ENCODE results near the gene TIMM44. TPM values are rescaled to one million over a fixed set of nuclear protein-coding genes. Genes with fewer than 3 reads are reported as not detected.

TIMM44 gene
- total RNA-seq, 2 experiments from 2014 or later = 86.0 to 116 TPM

DNA sequence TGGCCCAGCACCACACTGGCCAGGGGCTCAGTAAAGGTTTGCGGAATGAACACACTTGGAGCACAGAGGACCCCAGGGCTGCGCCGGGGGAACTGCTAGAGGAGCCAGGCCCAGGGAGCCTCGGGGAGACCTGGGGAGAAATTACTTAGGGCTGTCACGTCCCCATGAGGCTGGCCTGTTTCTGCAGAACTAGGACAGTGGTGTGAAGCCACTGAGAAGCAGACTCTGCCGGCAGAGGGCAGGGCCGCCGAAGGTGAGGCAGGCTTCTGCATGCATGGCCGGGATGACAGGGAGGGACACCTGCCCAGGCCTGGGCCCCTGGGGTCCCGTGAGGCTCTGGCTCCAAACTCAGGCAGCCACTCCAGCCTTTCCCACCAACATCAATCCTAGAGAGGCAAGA lies 35.5 kb upstream of the TIMM44 start:
- no peak for DNase-seq (ENCODE audit: low spot score)
- Histone ChIP-seq H3K79me2 (ENCODE audit: insufficient read depth, low read depth, low read length) (no peaks in the 10 kb centered on the region), H2AFZ (ENCODE audit: low read length) (no peak overlapping the region), H3K36me3 (ENCODE audit: insufficient read depth, low read length) (peaks cover 91% of the 10 kb centered on the region), H3K4me2 (ENCODE audit: low read length) (no peak overlapping the region), H3K4me3 (ENCODE audit: low read depth, low read length, poor library complexity, severe bottlenecking) (no peak overlapping the region), H3K9me3 (ENCODE audit: low read length) (no peaks in the 10 kb centered on the region), H4K20me1 (ENCODE audit: insufficient read depth, low read length) (0 out of 2 replicates have a peak, but pooled peaks cover 4% of the 10 kb centered on the region), H3K4me1 (ENCODE audit: insufficient read depth, low read length, poor library complexity, severe bottlenecking) (no peaks in the 10 kb centered on the region), H3K9me2 (ENCODE audit: insufficient read depth, low read length) (no peaks in the 10 kb centered on the region), H3K27ac (ENCODE audit: low read depth, low read length, poor library complexity, severe bottlenecking) (no peak overlapping the region)
- CTCF ChIA-PET (ENCODE audit: unreplicated experiment) = no interaction called here
- BruUV-seq (replicated peaks) = no TSS peak
- intact Hi-C loops (cut with micrococcal nuclease; ENCODE audit: unreplicated experiment) = no loop called here
- TF ChIP-seq, protein P1, sequence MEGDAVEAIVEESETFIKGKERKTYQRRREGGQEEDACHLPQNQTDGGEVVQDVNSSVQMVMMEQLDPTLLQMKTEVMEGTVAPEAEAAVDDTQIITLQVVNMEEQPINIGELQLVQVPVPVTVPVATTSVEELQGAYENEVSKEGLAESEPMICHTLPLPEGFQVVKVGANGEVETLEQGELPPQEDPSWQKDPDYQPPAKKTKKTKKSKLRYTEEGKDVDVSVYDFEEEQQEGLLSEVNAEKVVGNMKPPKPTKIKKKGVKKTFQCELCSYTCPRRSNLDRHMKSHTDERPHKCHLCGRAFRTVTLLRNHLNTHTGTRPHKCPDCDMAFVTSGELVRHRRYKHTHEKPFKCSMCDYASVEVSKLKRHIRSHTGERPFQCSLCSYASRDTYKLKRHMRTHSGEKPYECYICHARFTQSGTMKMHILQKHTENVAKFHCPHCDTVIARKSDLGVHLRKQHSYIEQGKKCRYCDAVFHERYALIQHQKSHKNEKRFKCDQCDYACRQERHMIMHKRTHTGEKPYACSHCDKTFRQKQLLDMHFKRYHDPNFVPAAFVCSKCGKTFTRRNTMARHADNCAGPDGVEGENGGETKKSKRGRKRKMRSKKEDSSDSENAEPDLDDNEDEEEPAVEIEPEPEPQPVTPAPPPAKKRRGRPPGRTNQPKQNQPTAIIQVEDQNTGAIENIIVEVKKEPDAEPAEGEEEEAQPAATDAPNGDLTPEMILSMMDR (conservative IDR thresholded peaks at IDR 0.05; ENCODE audit: low read length) = no peak
- no peak for TF ChIP-seq EZH2phosphoT487 (IDR thresholded peaks at IDR 0.05; ENCODE audit: borderline replicate concordance, low read depth, low read length)
- POLR2A ChIA-PET = no interaction called here

DNA sequence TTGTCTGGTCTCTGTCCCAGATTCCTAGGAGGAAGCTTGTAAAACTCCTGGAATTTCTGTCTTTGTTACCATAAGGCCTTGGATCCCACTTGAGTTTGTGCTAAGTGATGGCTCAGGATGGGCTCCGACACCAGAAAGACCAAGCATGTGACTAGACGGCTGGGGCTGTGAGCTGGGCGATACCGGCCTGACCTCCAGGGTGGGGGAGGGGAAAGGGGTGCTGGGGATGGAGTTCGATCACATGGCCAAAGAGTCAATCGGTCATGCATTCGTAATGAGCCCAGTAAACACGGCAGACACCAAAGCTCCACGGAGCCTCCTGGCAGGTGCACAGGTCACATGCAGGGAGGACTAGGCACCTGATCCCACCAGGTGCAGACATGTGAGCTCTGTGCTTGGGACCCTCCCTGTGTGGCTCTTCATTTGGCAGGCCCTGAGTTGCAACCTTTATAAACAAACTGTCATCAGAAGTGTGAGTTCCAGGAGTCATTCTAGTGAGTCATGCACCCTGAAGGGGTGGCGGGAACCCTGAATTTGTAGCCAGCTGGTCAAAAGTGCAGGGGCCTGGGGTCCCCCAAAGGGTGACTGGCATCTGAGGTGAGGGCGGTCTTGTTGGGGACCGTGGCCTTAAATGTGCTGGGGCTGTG lies 34.8 kb upstream of the TIMM44 start:
- Histone ChIP-seq H3K79me2 (ENCODE audit: insufficient read depth, low read depth, low read length) (no peaks in the 10 kb centered on the region), H3K9me3 (ENCODE audit: low read length) (no peaks in the 10 kb centered on the region), H3K36me3 (ENCODE audit: insufficient read depth, low read length) (peaks cover 91% of the 10 kb centered on the region), H4K20me1 (ENCODE audit: insufficient read depth, low read length) (no peaks in the 10 kb centered on the region), H3K9me2 (ENCODE audit: insufficient read depth, low read length) (no peaks in the 10 kb centered on the region), H3K4me3 (ENCODE audit: low read depth, low read length, poor library complexity, severe bottlenecking) (no peak overlapping the region), H3K4me1 (ENCODE audit: insufficient read depth, low read length, poor library complexity, severe bottlenecking) (no peaks in the 10 kb centered on the region), H3K27ac (ENCODE audit: low read depth, low read length, poor library complexity, severe bottlenecking) (no peak overlapping the region), H2AFZ (ENCODE audit: low read length) (no peak overlapping the region), H3K4me2 (ENCODE audit: low read length) (no peak overlapping the region)
- DNase-seq (ENCODE audit: low spot score) = no peak
- BruUV-seq (replicated peaks) = no TSS peak
- intact Hi-C loops (cut with micrococcal nuclease; ENCODE audit: unreplicated experiment) = no loop called here
- CTCF ChIA-PET (ENCODE audit: unreplicated experiment) = no interaction called here
- TF ChIP-seq, protein P1 (conservative IDR thresholded peaks at IDR 0.05; ENCODE audit: low read length) = no peak
- no peak for TF ChIP-seq EZH2phosphoT487 (IDR thresholded peaks at IDR 0.05; ENCODE audit: borderline replicate concordance, low read depth, low read length)
- POLR2A ChIA-PET = no interaction called here

DNA sequence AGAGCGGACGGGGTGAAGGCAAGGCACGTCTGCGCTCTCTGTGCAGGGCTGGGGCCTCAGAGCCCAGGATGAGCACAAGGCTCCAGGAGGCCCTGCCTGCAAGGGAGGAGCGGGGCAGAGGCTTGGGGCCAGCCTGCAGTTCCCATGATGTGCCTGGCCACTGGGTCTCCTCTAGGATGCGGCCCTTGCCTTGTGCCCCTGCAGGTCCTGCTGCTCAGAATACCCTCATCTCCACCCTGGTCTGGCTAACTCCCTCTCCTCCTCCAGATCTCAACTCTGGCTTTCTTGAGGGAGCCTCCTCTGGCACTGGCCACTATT lies 34.2 kb upstream of the TIMM44 start:
- intact Hi-C loops (cut with micrococcal nuclease; ENCODE audit: unreplicated experiment) = no loop called here
- no peaks in the 10 kb centered on the region for H3K9me3 ChIP-seq (ENCODE audit: low read length)
- no TSS peak for BruUV-seq (replicated peaks)
- POLR2A ChIA-PET = no interaction called here
- H3K27ac ChIP-seq (ENCODE audit: low read depth, low read length, poor library complexity, severe bottlenecking) = no peak overlapping the region
- no peaks in the 10 kb centered on the region for H3K9me2 ChIP-seq (ENCODE audit: insufficient read depth, low read length)
- H3K36me3 ChIP-seq (ENCODE audit: insufficient read depth, low read length) = peaks cover 88% of the 10 kb centered on the region
- no peaks in the 10 kb centered on the region for H3K4me1 ChIP-seq (ENCODE audit: insufficient read depth, low read length, poor library complexity, severe bottlenecking)
- CTCF ChIA-PET (ENCODE audit: unreplicated experiment) = no interaction called here
- H3K79me2 ChIP-seq (ENCODE audit: insufficient read depth, low read depth, low read length) = no peaks in the 10 kb centered on the region
- H3K4me3 ChIP-seq (ENCODE audit: low read depth, low read length, poor library complexity, severe bottlenecking) = no peak overlapping the region
- no peaks in the 10 kb centered on the region for H4K20me1 ChIP-seq (ENCODE audit: insufficient read depth, low read length)
- H3K4me2 ChIP-seq (ENCODE audit: low read length) = no peak overlapping the region
- TF ChIP-seq, protein P1 (conservative IDR thresholded peaks at IDR 0.05; ENCODE audit: low read length) = no peak
- H2AFZ ChIP-seq (ENCODE audit: low read length) = no peak overlapping the region
- no peak for DNase-seq (ENCODE audit: low spot score)

Measured in OCI-LY7 (cell line).